HG03460 (cell line): ENCODE results near the gene GMPPB.

ENCODE experiments used
- ATAC-seq: cut with Tn5 transposase; IDR thresholded peaks from one replicate; pipeline ENCODE4 v1.9.1; 2021; ENCODE audit not compliant: unreplicated experiment

The GMPPB gene

GRCh38 chr3:49673121-49673714, 50.5 kb downstream of the GMPPB start:
- ATAC-seq, result no peak

GRCh38 chr3:49671291-49672288, 52.2 kb downstream of the GMPPB start:
- ATAC-seq, result no peak

- ATAC-seq, result no peak
Measured at GRCh38 chr3:49670940-49671290, 52.8 kb downstream of the GMPPB start.
